ENCODE results near the gene THUMPD2. TPM values are rescaled to one million over a fixed set of nuclear protein-coding genes. Genes with fewer than 3 reads are reported as not detected.

Gene THUMPD2
- polyA plus RNA-seq, 1 donor (not counting 4 experiments of a cell fraction or from before 2014, with no cell fraction given) = 18.2 TPM

GRCh38 chr2:39738936-39739335 lies 40.1 kb downstream of the THUMPD2 start:
- dilution Hi-C loops (cut with MboI; ENCODE audit: extremely low pct_ligation_motif_present, low sequenced_read_pairs) = no loop called here
- Histone ChIP-seq H3K36me3 (ENCODE audit: control insufficient read depth in 2 of 2, extremely low read depth in 1 of 2, insufficient read depth in 2 of 2, low read length in 2 of 2) (peaks cover 18 to 37% of the 10 kb centered on the region in 2 experiments), H3K9me1 (ENCODE audit: control insufficient read depth, extremely low read depth, insufficient read depth, low read length) (no peaks in the 10 kb centered on the region), H3K4me2 (ENCODE audit: control insufficient read depth, extremely low read depth, insufficient read depth, low read depth, low read length) (no peak overlapping the region), H3K9ac (ENCODE audit: control insufficient read depth, extremely low read depth, insufficient read depth, low read length) (no peak overlapping the region), H3K4me3 (ENCODE audit: control insufficient read depth in 2 of 3, extremely low read depth in 1 of 3, insufficient read depth in 2 of 3, low read depth in 1 of 3, low read length in 3 of 3) (no peak overlapping the region), H3K4me1 (ENCODE audit: control insufficient read depth, extremely low read depth, insufficient read depth, low read length) (peaks cover 26% of the 10 kb centered on the region), H4K20me1 (ENCODE audit: control insufficient read depth, extremely low read depth, insufficient read depth, low read length) (peaks cover 2% of the 10 kb centered on the region), H3K79me2 (ENCODE audit: control insufficient read depth, insufficient read depth, low read length) (peaks cover 12% of the 10 kb centered on the region), H2AFZ (ENCODE audit: control insufficient read depth, low read length) (no peak overlapping the region), H3K9me3 (ENCODE audit: control insufficient read depth, low read depth, low read length) (no peaks in the 10 kb centered on the region), H3K27ac (ENCODE audit: control insufficient read depth, insufficient read depth, low read length) (no peak overlapping the region), H3K27me3 (ENCODE audit: control insufficient read depth, extremely low read depth, insufficient read depth, low read length) (no peaks in the 10 kb centered on the region)
- FAIRE-seq = no peak
- DNase-seq (ENCODE audit: low read depth, low spot score) = no peak
- TF ChIP-seq, protein P1, sequence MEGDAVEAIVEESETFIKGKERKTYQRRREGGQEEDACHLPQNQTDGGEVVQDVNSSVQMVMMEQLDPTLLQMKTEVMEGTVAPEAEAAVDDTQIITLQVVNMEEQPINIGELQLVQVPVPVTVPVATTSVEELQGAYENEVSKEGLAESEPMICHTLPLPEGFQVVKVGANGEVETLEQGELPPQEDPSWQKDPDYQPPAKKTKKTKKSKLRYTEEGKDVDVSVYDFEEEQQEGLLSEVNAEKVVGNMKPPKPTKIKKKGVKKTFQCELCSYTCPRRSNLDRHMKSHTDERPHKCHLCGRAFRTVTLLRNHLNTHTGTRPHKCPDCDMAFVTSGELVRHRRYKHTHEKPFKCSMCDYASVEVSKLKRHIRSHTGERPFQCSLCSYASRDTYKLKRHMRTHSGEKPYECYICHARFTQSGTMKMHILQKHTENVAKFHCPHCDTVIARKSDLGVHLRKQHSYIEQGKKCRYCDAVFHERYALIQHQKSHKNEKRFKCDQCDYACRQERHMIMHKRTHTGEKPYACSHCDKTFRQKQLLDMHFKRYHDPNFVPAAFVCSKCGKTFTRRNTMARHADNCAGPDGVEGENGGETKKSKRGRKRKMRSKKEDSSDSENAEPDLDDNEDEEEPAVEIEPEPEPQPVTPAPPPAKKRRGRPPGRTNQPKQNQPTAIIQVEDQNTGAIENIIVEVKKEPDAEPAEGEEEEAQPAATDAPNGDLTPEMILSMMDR (optimal IDR thresholded peaks at IDR 0.05 in 1 of 3, IDR thresholded peaks at IDR 0.05 in 1 of 3, conservative IDR thresholded peaks at IDR 0.05 in 1 of 3; ENCODE audit: extremely low read depth in 1 of 3, insufficient read depth in 2 of 3, low read length in 3 of 3) = no peak
- TF ChIP-seq EZH2 (IDR thresholded peaks at IDR 0.05; ENCODE audit: low read length) = no peak

- no peak overlapping the region for H3K4me2 ChIP-seq (ENCODE audit: control insufficient read depth, extremely low read depth, insufficient read depth, low read depth, low read length)
- dilution Hi-C loops (cut with MboI; ENCODE audit: extremely low pct_ligation_motif_present, low sequenced_read_pairs) = no loop called here
- FAIRE-seq (no peak), DNase-seq (ENCODE audit: low read depth, low spot score) (no peak)
- H3K9me3 ChIP-seq (ENCODE audit: control insufficient read depth, low read depth, low read length) = no peaks in the 10 kb centered on the region
- peaks cover 17% of the 10 kb centered on the region for H3K79me2 ChIP-seq (ENCODE audit: control insufficient read depth, insufficient read depth, low read length)
- H4K20me1 ChIP-seq (ENCODE audit: control insufficient read depth, extremely low read depth, insufficient read depth, low read length) = peaks cover 2% of the 10 kb centered on the region
- no peak overlapping the region for H2AFZ ChIP-seq (ENCODE audit: control insufficient read depth, low read length)
- no peak for TF ChIP-seq EZH2 (IDR thresholded peaks at IDR 0.05; ENCODE audit: low read length)
- TF ChIP-seq, protein P1 (optimal IDR thresholded peaks at IDR 0.05 in 1 of 3, IDR thresholded peaks at IDR 0.05 in 1 of 3, conservative IDR thresholded peaks at IDR 0.05 in 1 of 3; ENCODE audit: extremely low read depth in 1 of 3, insufficient read depth in 2 of 3, low read length in 3 of 3) = no peak
- H3K4me1 ChIP-seq (ENCODE audit: control insufficient read depth, extremely low read depth, insufficient read depth, low read length) = peaks cover 16% of the 10 kb centered on the region
- H3K27ac ChIP-seq (ENCODE audit: control insufficient read depth, insufficient read depth, low read length) = no peak overlapping the region
- H3K27me3 ChIP-seq (ENCODE audit: control insufficient read depth, extremely low read depth, insufficient read depth, low read length) = no peaks in the 10 kb centered on the region
- H3K9me1 ChIP-seq (ENCODE audit: control insufficient read depth, extremely low read depth, insufficient read depth, low read length) = no peaks in the 10 kb centered on the region
- H3K4me3 ChIP-seq (ENCODE audit: control insufficient read depth in 2 of 3, extremely low read depth in 1 of 3, insufficient read depth in 2 of 3, low read depth in 1 of 3, low read length in 3 of 3) = no peak overlapping the region
- H3K36me3 ChIP-seq (ENCODE audit: control insufficient read depth in 2 of 2, extremely low read depth in 1 of 2, insufficient read depth in 2 of 2, low read length in 2 of 2) = peaks cover 18 to 41% of the 10 kb centered on the region in 2 experiments
- H3K9ac ChIP-seq (ENCODE audit: control insufficient read depth, extremely low read depth, insufficient read depth, low read length) = no peak overlapping the region
Measured at GRCh38 chr2:39737661-39738060, 41.4 kb downstream of the THUMPD2 start.

Data from keratinocyte (primary cell).